HG03558 (cell line): Measurements from ENCODE around the gene FAF2.
"Not testable (repeated sequence)": the region's sequence is repeated elsewhere in the genome, so short reads cannot be mapped to it uniquely, and the experiment has no call there.

ENCODE experiments used
- ATAC-seq: cut with Tn5 transposase; IDR thresholded peaks from one replicate; pipeline ENCODE4 v1.9.1; 2021; ENCODE audit warnings: moderate number of reproducible peaks; ENCODE audit not compliant: unreplicated experiment; ENCODE audit errors: extremely low read depth

The FAF2 gene

GRCh38 chr5:176446884-176447590 lies 1.1 kb upstream of the FAF2 start:
- ATAC-seq = no peak

DNA sequence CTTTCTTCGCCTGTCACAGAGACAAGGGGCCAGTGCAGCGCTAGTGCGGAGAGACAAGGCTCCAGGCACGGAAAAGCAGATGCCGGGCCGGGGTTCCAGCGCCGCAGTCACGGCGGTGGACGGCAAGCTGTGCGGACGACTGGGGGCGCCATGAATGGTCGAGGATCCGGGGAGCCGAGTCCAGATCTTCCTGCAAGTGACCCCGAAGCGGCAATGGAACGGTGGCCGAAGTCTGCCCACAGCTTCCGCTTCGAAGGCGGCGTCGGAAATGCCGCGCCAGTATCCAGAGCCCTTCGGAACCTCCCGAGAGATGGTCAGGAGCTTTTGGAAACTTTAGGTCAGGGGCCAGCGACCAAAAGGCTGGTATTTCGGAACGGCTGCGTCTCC lies 601 bp upstream of the FAF2 start:
- no peak for ATAC-seq

DNA sequence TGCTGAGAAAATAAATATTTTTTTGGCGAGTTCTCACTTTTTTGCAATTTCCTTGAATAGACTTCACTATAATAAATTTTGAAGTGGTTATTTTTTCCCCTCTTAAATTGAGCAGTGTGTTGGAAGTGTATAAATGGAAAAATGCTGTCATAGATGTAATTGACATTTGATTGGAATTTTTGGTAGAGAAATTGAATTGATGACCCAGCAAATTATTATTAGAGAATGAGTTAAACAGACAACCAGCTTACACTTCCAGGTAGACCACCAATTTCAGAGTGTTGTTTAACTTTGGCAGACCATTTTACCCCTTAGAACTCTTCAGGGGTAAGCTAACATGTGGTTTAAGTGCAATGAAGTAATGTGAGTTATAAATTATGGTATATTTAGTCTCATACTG lies 1.9 kb downstream of the FAF2 start:
- ATAC-seq = no peak

DNA sequence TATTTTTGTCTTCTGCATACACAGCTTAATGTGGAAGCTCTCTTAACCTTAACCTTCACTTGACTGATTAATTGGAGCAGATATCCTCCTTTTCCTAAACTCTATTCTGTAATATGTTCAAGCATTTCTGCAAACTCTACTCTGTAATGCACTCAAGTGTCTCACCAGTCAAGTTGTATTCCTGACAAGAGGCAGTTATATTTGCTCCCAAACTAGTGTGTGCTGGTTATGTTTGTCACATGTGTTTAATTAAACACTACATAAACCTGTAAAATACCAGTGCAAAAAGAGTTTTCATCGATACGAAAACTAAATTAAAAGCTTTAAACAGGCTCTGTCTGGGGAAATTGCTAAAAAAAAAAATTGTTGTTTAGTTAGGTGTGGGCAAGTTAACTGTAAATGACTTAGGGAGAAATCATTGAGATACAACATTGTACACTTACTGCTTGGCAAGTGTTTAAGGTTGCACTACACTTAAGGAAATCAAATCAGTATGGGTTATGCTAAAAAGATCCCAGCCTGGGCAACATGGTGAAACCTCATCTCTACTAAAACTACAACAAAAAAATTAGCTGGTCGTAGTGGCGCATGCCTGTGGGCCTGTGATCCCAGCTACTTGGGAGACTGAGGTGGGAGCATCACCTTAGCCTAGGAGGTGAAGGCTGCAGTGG lies 6.7 kb downstream of the FAF2 start:
- no peak for ATAC-seq

GRCh38 chr5:176458904-176459561 lies 10.8 kb downstream of the FAF2 start:
- ATAC-seq = no peak

GRCh38 chr5:176461349-176461748 lies 13.2 kb downstream of the FAF2 start:
- ATAC-seq = no peak

DNA sequence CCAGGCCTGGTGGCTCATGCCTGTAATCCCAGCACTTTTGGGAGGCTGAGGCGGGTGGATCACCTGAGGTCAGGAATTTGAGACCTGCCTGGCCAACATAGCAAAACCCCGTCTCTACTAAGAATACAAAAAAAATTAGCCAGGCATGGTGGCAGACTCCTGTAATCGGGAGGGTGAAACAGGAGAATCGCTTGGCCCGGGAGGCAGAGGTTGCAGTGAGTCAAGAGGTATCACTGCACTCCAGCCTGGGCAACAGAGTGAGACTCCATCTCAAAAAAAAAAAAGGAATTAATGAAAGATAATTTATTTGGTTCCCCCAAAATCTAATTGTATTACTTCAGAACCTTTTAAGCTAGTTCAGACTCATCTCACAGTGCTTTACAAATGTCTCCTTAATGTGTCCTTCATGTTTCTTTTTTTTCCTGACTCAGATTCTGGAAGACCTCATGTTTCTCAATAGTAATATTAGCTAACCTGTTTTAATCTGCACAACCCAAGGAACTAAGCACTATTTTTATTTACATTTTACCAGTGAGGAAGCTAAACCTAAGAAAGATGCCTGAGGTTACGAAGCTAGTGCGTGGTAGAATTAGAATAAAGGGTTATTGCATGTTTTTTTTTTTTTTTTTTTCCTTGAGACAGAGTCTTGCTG lies 15.1 kb downstream of the FAF2 start:
- no peak for ATAC-seq

DNA sequence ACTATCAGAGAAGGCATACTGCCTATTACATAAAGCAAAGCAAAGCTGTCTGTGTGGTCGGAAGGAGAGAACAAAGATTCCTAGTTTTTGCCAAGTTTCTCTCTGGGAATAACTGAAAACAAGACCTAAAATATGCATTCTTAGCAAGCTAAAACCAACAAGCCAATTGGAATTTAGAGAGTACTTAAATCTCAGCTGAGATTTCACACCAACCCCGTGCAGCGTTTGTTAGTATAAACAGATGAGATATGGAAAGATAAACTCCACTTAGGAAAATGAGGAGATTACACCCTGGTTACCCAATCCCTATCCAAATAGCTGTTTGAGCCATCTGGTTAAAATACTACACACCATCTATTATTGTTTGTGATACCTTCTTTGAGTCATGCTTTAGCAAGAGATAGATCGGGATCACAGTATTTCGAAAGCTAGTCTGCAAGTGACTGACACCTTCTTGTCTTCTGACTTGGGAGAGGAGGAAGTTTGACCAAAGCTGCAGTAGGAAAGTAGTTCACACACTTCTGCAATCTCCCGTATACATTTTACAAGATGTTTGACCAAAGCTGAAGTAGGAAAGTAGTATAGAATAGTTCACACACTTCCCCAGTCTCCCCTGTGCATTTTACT lies 18.2 kb downstream of the FAF2 start:
- no peak for ATAC-seq

DNA sequence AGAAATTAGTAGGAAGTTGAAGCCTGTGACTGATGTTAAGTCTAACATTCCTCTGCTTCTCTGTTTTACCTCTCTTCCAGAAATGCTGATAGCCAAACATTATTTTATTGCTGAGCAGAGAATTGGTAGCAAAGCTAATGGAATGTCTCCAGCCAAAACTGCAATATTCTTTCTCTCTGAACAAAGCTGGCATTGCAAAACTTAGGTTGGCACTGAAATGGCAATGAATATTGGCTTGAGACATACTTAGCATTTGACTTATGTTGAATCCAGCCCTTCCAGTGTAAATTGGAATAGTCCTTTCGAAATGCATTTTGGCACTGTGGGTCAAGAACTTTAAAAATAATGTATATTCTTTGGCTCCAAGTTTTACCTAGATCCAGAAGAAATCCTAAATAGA lies 21.1 kb downstream of the FAF2 start:
- no peak for ATAC-seq

- no peak for ATAC-seq
These were observed 22.4 kb downstream of the FAF2 start for GRCh38 chr5:176470539-176470938.

DNA sequence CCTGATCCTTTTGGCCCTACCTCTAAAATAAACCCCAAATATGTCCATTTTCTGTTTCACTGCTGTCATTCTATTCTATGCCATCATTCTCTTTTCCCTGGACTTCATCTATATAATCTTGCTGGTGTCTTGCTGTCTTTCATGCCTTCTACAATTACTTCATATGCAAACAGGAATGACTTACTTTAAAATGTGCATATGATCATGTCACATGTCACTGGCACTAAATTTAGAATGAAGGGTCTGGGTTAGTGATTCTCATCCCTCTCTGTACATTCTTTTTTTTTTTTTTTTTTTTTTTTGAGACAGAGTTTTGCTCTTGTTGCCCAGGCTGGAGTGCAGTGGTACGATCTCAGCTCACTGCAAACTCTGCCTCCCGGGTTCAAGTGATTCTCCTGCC lies 22.9 kb downstream of the FAF2 start:
- ATAC-seq = no peak

DNA sequence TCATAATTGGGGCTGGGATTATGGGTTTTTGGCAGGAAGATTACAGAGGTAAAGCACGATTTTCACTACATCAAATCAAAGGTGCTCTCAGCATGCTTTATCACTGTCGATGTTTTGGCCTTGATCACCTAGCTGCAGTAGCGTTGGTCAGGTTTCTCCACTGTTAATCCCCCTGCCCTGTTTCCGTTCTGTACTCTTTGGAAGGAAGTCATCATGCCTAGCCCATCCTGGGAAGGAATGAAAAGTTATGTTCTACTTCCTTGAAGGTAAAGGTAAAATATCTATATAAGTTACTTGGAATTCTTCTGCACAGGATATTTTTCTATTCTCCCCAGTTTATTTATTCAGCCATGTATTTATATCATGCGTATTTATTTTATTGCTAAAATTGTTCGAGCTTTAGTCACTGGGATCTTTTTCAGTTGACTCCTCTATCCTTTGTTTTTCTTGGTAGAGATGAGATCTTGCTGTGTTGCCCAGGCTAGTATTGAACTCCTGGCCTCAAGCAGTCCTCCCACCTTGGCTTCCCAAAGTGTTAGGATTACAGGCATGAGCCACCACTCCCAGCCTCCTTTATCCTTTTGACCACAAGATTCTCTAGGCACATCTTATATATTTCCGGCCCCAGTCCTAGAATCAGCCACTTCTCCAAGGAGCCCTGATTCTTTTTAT lies 25.3 kb downstream of the FAF2 start:
- no peak for ATAC-seq

DNA sequence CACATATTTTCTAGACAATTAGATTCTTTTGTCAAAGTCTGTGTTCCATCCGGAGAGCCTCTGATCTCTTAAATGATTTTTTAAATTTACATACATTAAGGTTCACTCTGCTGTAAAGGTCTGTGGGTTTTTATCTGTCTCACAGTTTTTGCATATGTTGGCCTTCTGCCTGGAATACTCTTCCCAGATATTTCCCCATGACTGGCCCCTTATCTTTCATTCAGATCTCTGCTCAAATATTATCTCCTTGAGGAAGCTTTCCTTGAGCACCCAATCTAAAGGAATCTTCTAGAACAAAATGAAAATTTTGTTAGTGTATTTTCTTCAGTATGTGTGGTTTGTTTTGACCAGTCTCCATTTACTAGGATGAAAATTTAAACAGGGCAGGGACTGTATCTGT lies 26.3 kb downstream of the FAF2 start:
- no peak for ATAC-seq

DNA sequence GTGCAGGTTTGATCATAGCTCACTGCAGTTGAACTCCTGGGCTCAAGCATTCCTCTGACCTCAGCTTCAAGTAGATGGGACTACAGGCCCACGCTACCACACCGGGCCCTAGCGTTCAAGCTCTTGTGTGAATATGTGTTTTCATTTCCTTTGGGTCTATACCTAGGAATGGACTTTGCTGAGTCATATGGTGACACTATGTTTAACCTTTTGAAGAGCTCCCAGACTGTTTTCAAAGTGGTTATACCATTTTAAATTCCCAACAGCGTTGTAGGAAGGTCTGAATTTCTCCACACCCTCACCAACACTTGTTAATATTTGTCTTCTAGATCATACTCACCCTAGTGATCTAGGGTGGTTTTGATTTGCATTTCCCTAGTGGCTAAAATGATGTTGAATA lies 33.5 kb downstream of the FAF2 start:
- no peak for ATAC-seq

DNA sequence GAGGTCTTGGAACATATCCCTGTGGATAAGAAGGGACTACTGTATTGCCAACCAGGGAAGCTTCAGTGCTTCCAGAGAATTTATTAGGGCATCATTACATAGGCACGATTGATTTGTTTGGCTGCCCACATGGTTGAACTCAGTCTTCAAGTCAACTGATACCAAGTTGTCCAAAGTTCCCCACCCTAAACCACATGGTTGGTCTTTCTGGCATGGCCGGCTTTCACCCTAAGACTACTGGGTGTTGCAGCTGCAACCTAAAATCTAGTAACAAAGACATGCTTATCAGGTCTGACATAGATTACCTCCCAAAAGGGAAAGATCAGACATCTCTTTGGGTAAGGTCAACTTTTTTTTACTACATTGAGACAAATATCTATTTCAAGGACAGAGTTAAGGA lies 37.0 kb downstream of the FAF2 start:
- ATAC-seq = no peak

DNA sequence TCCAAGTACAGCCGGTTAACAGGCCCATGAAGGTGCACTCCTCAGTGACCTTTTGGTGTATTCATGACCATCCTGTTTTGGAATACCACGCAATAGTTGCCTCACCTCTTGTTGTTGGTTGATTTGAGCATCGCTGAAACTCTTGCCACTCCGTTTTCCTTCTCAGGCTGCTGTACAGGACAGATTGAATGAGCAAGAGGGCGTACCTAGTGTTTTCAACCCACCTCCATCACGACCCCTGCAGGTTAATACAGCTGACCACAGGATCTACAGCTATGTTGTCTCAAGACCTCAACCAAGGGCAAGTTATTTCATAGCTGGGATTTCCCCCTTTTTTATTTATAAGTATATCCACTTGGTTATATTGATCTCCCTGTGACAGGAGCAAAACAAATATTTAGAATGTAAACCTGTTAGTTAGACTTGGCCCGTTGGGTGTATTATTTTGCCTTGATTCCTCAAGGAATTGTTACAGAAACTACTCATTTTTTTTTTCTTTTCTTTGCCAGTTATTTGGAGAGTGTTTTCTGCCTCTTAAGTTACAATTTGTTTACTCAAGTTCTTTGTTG lies 38.1 kb downstream of the FAF2 start:
- ATAC-seq = no peak

GRCh38 chr5:176487160-176487559 lies 39.0 kb downstream of the FAF2 start:
- not testable (repeated sequence) for ATAC-seq

DNA sequence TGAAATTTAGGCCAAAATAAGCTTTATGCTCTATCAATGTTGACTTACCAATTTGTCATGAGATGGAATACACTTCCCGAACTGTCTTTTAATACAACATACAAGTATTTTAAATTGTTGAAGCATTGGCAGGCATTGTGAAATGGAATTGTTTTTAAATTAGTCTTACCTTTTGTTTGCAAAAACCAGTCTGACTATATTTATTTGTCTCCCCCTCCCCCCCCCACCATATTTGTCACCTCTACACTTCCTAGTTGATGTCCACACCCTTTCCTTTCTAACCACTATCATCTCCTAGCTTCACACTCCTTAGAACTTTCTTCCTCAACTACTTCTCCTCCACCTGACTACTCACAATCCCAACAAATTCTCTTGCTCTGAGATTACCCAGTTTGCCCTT lies 40.9 kb downstream of the FAF2 start:
- ATAC-seq = no peak

GRCh38 chr5:176490301-176490700 lies 42.1 kb downstream of the FAF2 start:
- ATAC-seq = no peak

- ATAC-seq = no peak
These were observed 42.9 kb downstream of the FAF2 start for GRCh38 chr5:176491101-176491502.
